ENCODE results near the gene NMS. TPM values are rescaled to one million over a fixed set of nuclear protein-coding genes. Genes with fewer than 3 reads are reported as not detected.

Gene NMS
- not detected for polyA plus RNA-seq (2013)

GRCh38 chr2:100470182-100470581 is at the start of gene NMS:
TSS of gene NMS (plus strand) at chr2:100470482. CDS start at chr2:100470489, 7 bp downstream.
- no peak within 1 kb of the TSS for H3K27ac ChIP-seq (ENCODE audit: insufficient read depth in 1 of 2, low read depth in 1 of 2, low read length in 2 of 2, poor library complexity in 1 of 2, severe bottlenecking in 2 of 2)
- ChIA-PET CTCF (no interaction called here), POLR2A (no interaction called here)
- H3K36me3 ChIP-seq (ENCODE audit: control insufficient read depth in 4 of 4, insufficient read depth in 4 of 4, low read length in 3 of 4), result no peaks in the 10 kb centered on the region
- H3K4me1 ChIP-seq (ENCODE audit: control extremely low read depth in 1 of 4, control insufficient read depth in 4 of 4, insufficient read depth in 4 of 4, low read length in 3 of 4), result no peaks in the 10 kb centered on the region
- H3K4me3 ChIP-seq (ENCODE audit: control insufficient read depth in 1 of 7, extremely low read depth in 1 of 7, insufficient read depth in 4 of 7, low read depth in 2 of 7, low read length in 6 of 7), result no peak within 1 kb of the TSS
- 88% methylated on average over 7 of the region's 7 CpGs for WGBS (ENCODE audit: insufficient coverage)
- DNase-seq, result no peak
- H3K9me3 ChIP-seq (ENCODE audit: control extremely low read depth in 1 of 5, control insufficient read depth in 4 of 5, insufficient read depth in 2 of 5, low read depth in 1 of 5, low read length in 4 of 5), result no peaks in the 10 kb centered on the region
- H3K27me3 ChIP-seq (replicated peaks in 2 of 5; ENCODE audit: control insufficient read depth in 4 of 5, insufficient read depth in 5 of 5, low read length in 4 of 5), result peaks cover 0 to 17% (median 0%) of the 10 kb centered on the region in 5 experiments

- Histone ChIP-seq H3K27ac (ENCODE audit: insufficient read depth in 1 of 2, low read depth in 1 of 2, low read length in 2 of 2, poor library complexity in 1 of 2, severe bottlenecking in 2 of 2) (no peak overlapping the region), H3K27me3 (replicated peaks in 2 of 5; ENCODE audit: control insufficient read depth in 4 of 5, insufficient read depth in 5 of 5, low read length in 4 of 5) (no peaks in the 10 kb centered on the region), H3K9me3 (ENCODE audit: control extremely low read depth in 1 of 5, control insufficient read depth in 4 of 5, insufficient read depth in 2 of 5, low read depth in 1 of 5, low read length in 4 of 5) (no peaks in the 10 kb centered on the region), H3K4me3 (ENCODE audit: control insufficient read depth in 1 of 7, extremely low read depth in 1 of 7, insufficient read depth in 4 of 7, low read depth in 2 of 7, low read length in 6 of 7) (no peak overlapping the region), H3K36me3 (ENCODE audit: control insufficient read depth in 4 of 4, insufficient read depth in 4 of 4, low read length in 3 of 4) (no peaks in the 10 kb centered on the region), H3K4me1 (ENCODE audit: control extremely low read depth in 1 of 4, control insufficient read depth in 4 of 4, insufficient read depth in 4 of 4, low read length in 3 of 4) (peaks cover 0 to 10% (median 1%) of the 10 kb centered on the region in 4 experiments)
- WGBS (ENCODE audit: insufficient coverage), result 100% methylated on average over 4 of the region's 4 CpGs
- ChIA-PET CTCF (interaction anchor here (1.0 to 1.5 kb wide), 3 partner anchors 13 to 187 kb away, joined by 3 to 4 read pairs (median 4); no protein-coding TSS in a partner anchor), POLR2A (no interaction called here)
- DNase-seq, result peak in 1 of 3 donors; percentile 20
Measured at GRCh38 chr2:100422320-100423055, 47.8 kb upstream of the NMS start.

GRCh38 chr2:100423631-100424030 is 46.7 kb upstream of the NMS start:
- no CpG with 5 or more reads among the region's 1 CpG for WGBS (ENCODE audit: insufficient coverage)
- Histone ChIP-seq H3K36me3 (ENCODE audit: control insufficient read depth in 4 of 4, insufficient read depth in 4 of 4, low read length in 3 of 4) (no peaks in the 10 kb centered on the region), H3K4me1 (ENCODE audit: control extremely low read depth in 1 of 4, control insufficient read depth in 4 of 4, insufficient read depth in 4 of 4, low read length in 3 of 4) (peaks cover 0 to 8% (median 1%) of the 10 kb centered on the region in 4 experiments), H3K4me3 (ENCODE audit: control insufficient read depth in 1 of 7, extremely low read depth in 1 of 7, insufficient read depth in 4 of 7, low read depth in 2 of 7, low read length in 6 of 7) (no peak overlapping the region), H3K9me3 (ENCODE audit: control extremely low read depth in 1 of 5, control insufficient read depth in 4 of 5, insufficient read depth in 2 of 5, low read depth in 1 of 5, low read length in 4 of 5) (no peaks in the 10 kb centered on the region), H3K27ac (ENCODE audit: insufficient read depth in 1 of 2, low read depth in 1 of 2, low read length in 2 of 2, poor library complexity in 1 of 2, severe bottlenecking in 2 of 2) (no peak overlapping the region), H3K27me3 (replicated peaks in 2 of 5; ENCODE audit: control insufficient read depth in 4 of 5, insufficient read depth in 5 of 5, low read length in 4 of 5) (no peaks in the 10 kb centered on the region)
- ChIA-PET POLR2A (no interaction called here), CTCF (no interaction called here)
- no peak for DNase-seq

GRCh38 chr2:100424277-100424875 is 45.9 kb upstream of the NMS start:
- DNase-seq, result no peak
- Histone ChIP-seq H3K27ac (ENCODE audit: insufficient read depth in 1 of 2, low read depth in 1 of 2, low read length in 2 of 2, poor library complexity in 1 of 2, severe bottlenecking in 2 of 2) (no peak overlapping the region), H3K27me3 (replicated peaks in 2 of 5; ENCODE audit: control insufficient read depth in 4 of 5, insufficient read depth in 5 of 5, low read length in 4 of 5) (no peaks in the 10 kb centered on the region), H3K4me3 (ENCODE audit: control insufficient read depth in 1 of 7, extremely low read depth in 1 of 7, insufficient read depth in 4 of 7, low read depth in 2 of 7, low read length in 6 of 7) (no peak overlapping the region), H3K9me3 (ENCODE audit: control extremely low read depth in 1 of 5, control insufficient read depth in 4 of 5, insufficient read depth in 2 of 5, low read depth in 1 of 5, low read length in 4 of 5) (no peaks in the 10 kb centered on the region), H3K36me3 (ENCODE audit: control insufficient read depth in 4 of 4, insufficient read depth in 4 of 4, low read length in 3 of 4) (no peaks in the 10 kb centered on the region), H3K4me1 (ENCODE audit: control extremely low read depth in 1 of 4, control insufficient read depth in 4 of 4, insufficient read depth in 4 of 4, low read length in 3 of 4) (peaks cover 0 to 8% (median 1%) of the 10 kb centered on the region in 4 experiments)
- CTCF ChIA-PET, result no interaction called here
- WGBS (ENCODE audit: insufficient coverage), result 97% methylated on average over 3 of the region's 4 CpGs
- POLR2A ChIA-PET, result no interaction called here

GRCh38 chr2:100425107-100425506 is 45.2 kb upstream of the NMS start:
- CTCF ChIA-PET, result no interaction called here
- Histone ChIP-seq H3K9me3 (ENCODE audit: control extremely low read depth in 1 of 5, control insufficient read depth in 4 of 5, insufficient read depth in 2 of 5, low read depth in 1 of 5, low read length in 4 of 5) (no peaks in the 10 kb centered on the region), H3K4me3 (ENCODE audit: control insufficient read depth in 1 of 7, extremely low read depth in 1 of 7, insufficient read depth in 4 of 7, low read depth in 2 of 7, low read length in 6 of 7) (no peak overlapping the region), H3K27me3 (replicated peaks in 2 of 5; ENCODE audit: control insufficient read depth in 4 of 5, insufficient read depth in 5 of 5, low read length in 4 of 5) (no peaks in the 10 kb centered on the region), H3K27ac (ENCODE audit: insufficient read depth in 1 of 2, low read depth in 1 of 2, low read length in 2 of 2, poor library complexity in 1 of 2, severe bottlenecking in 2 of 2) (no peak overlapping the region), H3K4me1 (ENCODE audit: control extremely low read depth in 1 of 4, control insufficient read depth in 4 of 4, insufficient read depth in 4 of 4, low read length in 3 of 4) (peaks cover 0 to 8% (median 2%) of the 10 kb centered on the region in 4 experiments), H3K36me3 (ENCODE audit: control insufficient read depth in 4 of 4, insufficient read depth in 4 of 4, low read length in 3 of 4) (no peaks in the 10 kb centered on the region)
- POLR2A ChIA-PET, result no interaction called here
- DNase-seq, result no peak
- WGBS (ENCODE audit: insufficient coverage), result 93% methylated on average over 4 of the region's 4 CpGs

- POLR2A ChIA-PET, result interaction anchor here (0.6 kb wide), 1 partner anchor 725 kb away, joined by 3 read pairs; no protein-coding TSS in a partner anchor
- DNase-seq, result no peak
- Histone ChIP-seq H3K4me3 (ENCODE audit: control insufficient read depth in 1 of 7, extremely low read depth in 1 of 7, insufficient read depth in 4 of 7, low read depth in 2 of 7, low read length in 6 of 7) (no peak overlapping the region), H3K36me3 (ENCODE audit: control insufficient read depth in 4 of 4, insufficient read depth in 4 of 4, low read length in 3 of 4) (no peaks in the 10 kb centered on the region), H3K9me3 (ENCODE audit: control extremely low read depth in 1 of 5, control insufficient read depth in 4 of 5, insufficient read depth in 2 of 5, low read depth in 1 of 5, low read length in 4 of 5) (peaks cover 0 to 4% (median 0%) of the 10 kb centered on the region in 5 experiments), H3K27me3 (replicated peaks in 2 of 5; ENCODE audit: control insufficient read depth in 4 of 5, insufficient read depth in 5 of 5, low read length in 4 of 5) (no peaks in the 10 kb centered on the region), H3K4me1 (ENCODE audit: control extremely low read depth in 1 of 4, control insufficient read depth in 4 of 4, insufficient read depth in 4 of 4, low read length in 3 of 4) (peaks cover 0 to 8% (median 2%) of the 10 kb centered on the region in 4 experiments), H3K27ac (ENCODE audit: insufficient read depth in 1 of 2, low read depth in 1 of 2, low read length in 2 of 2, poor library complexity in 1 of 2, severe bottlenecking in 2 of 2) (no peak overlapping the region)
- CTCF ChIA-PET, result interaction anchor here (1.6 kb wide), 1 partner anchor 9 kb away, joined by 3 read pairs; no protein-coding TSS in a partner anchor
- 88% methylated on average over 15 of the region's 15 CpGs for WGBS (ENCODE audit: insufficient coverage)
Measured at GRCh38 chr2:100425573-100426383, 44.5 kb upstream of the NMS start.

Data from common myeloid progenitor, CD34-positive (primary cell).